Breast epithelium (tissue), 4 donors: Measurements from ENCODE around the gene ISYNA1. TPM values are rescaled to one million over a fixed set of nuclear protein-coding genes. Genes with fewer than 3 reads are reported as not detected.

ENCODE experiments used
- DNase-seq, 2 donors: peaks; one replicate each; pipeline ENCODE4 v3.0.0-alpha.2; 2019; ENCODE audit warnings: low spot score in 2 of 2
- H3K27ac ChIP-seq, 2 donors: fragments of 200-600 bp; sonication (generic) in 1 of 2; one replicate each; pipeline ENCODE4 v1.5.1; 2016 to 2019; ENCODE audit warnings: mild to moderate bottlenecking in 1 of 2
- H3K27me3 ChIP-seq, 2 donors: fragments of 200-600 bp; sonication (generic) in 1 of 2; one replicate each; pipeline versions ENCODE4 v1.5.1 to v1.6.0; 2017 to 2019; ENCODE audit warnings: control low read depth in 1 of 2, mild to moderate bottlenecking in 1 of 2
- H3K36me3 ChIP-seq: fragments of 200-600 bp; one replicate; pipeline ENCODE4 v1.5.1; 2019
- H3K4me1 ChIP-seq, 2 donors: fragments of 200-600 bp; sonication (generic); one replicate each; pipeline ENCODE4 v1.5.1; 2016 to 2019; ENCODE audit warnings: control low read depth in 1 of 2
- H3K4me3 ChIP-seq, 3 donors: fragments of 200-600 bp; sonication (generic); 1 replicate in 2 of 3; 2 replicates in 1 of 3; pipeline ENCODE4 v1.5.1; 2016 to 2019; ENCODE audit warnings: mild to moderate bottlenecking in 3 of 3, moderate library complexity in 2 of 3
- H3K9me3 ChIP-seq, 2 donors: fragments of 200-600 bp; sonication (generic) in 1 of 2; one replicate each; pipeline ENCODE4 v1.5.1; 2016 to 2019; ENCODE audit warnings: control low read depth in 1 of 2
- POLR2A ChIP-seq: fragments of 450-650 bp; IDR thresholded peaks from one replicate; pipeline ENCODE4 v1.6.1; 2016; ENCODE audit warnings: antibody characterized with exemption, mild to moderate bottlenecking, moderate library complexity
- POLR2AphosphoS5 ChIP-seq, 3 donors: sonication (generic); formaldehyde crosslinking; IDR thresholded peaks; one replicate each; pipeline ENCODE4 v1.6.1; 2017; ENCODE audit warnings: antibody characterized with exemption in 3 of 3
- intact Hi-C: fragments of 100-400 bp; cut with DNase I; formaldehyde crosslinking; loops from one replicate; pipeline ENCODE4 v1.15.1; 2023; ENCODE audit warnings: low total_unique reads
- total RNA-seq, 3 donors: library from RNA; depleted of rRNA; stranded (reverse); fragments of >200 nt; gene quantifications; one replicate each; pipeline ENCODE4 v1.1.0, GENCODE V29; 2016
- TF ChIP-seq, protein P1 (sequence below), 3 donors: fragments of 450-650 bp; IDR thresholded peaks; one replicate each; pipeline ENCODE4 v1.5.1; 2016 to 2017; ENCODE audit warnings: antibody characterized with exemption in 3 of 3, mild to moderate bottlenecking in 3 of 3, moderate library complexity in 3 of 3

The ISYNA1 gene
- total RNA-seq, 3 donors from 2014 or later, result 7.4 to 42.9 (median 40.2) TPM

DNA sequence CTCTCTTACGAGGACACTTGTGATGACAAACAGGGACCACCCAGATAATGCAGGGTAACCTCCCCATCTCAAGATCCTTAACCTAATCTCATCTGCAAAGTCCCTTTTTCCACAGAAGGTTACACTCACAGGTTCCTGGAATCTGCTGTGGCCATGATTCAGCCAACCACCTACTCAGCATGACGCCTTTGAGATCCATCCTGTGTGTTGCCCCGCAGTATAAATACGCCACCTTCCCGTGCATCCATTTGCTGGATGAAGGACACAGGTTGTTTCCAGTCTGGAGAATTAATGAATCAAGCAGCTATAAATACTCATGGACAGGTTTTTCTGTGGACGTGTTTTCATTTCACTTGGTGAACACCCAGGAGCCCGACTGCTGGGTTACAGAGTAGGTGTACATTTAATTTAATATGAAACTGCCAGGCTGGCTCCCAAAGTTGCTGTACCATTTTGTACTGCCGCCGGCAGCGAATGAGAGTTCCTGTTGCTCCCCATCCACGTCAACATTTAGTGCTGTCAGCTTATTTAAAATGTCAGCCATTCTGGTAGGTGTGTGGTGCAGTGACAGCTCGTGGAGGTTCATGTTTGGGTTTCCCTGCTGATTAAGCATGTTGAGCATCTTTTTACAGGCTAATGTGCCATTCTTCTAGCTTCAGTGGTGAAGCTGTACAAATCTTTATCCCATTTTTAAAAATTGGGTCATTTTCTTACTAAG is 43.7 kb upstream of the ISYNA1 start:
- H3K4me3 ChIP-seq, result no peak overlapping the region
- no peaks in the 10 kb centered on the region for H3K9me3 ChIP-seq
- peaks cover 40 to 43% of the 10 kb centered on the region in 2 donors for H3K4me1 ChIP-seq
- no peaks in the 10 kb centered on the region for H3K36me3 ChIP-seq
- TF ChIP-seq, protein P1, sequence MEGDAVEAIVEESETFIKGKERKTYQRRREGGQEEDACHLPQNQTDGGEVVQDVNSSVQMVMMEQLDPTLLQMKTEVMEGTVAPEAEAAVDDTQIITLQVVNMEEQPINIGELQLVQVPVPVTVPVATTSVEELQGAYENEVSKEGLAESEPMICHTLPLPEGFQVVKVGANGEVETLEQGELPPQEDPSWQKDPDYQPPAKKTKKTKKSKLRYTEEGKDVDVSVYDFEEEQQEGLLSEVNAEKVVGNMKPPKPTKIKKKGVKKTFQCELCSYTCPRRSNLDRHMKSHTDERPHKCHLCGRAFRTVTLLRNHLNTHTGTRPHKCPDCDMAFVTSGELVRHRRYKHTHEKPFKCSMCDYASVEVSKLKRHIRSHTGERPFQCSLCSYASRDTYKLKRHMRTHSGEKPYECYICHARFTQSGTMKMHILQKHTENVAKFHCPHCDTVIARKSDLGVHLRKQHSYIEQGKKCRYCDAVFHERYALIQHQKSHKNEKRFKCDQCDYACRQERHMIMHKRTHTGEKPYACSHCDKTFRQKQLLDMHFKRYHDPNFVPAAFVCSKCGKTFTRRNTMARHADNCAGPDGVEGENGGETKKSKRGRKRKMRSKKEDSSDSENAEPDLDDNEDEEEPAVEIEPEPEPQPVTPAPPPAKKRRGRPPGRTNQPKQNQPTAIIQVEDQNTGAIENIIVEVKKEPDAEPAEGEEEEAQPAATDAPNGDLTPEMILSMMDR (IDR thresholded peaks at IDR 0.05), result no peak
- TF ChIP-seq POLR2AphosphoS5 (IDR thresholded peaks at IDR 0.05), result no peak
- DNase-seq, result no peak
- intact Hi-C loops, result no loop called here
- peak overlapping the region; percentile 83 to 98 for H3K27ac ChIP-seq
- no peaks in the 10 kb centered on the region for H3K27me3 ChIP-seq

DNA sequence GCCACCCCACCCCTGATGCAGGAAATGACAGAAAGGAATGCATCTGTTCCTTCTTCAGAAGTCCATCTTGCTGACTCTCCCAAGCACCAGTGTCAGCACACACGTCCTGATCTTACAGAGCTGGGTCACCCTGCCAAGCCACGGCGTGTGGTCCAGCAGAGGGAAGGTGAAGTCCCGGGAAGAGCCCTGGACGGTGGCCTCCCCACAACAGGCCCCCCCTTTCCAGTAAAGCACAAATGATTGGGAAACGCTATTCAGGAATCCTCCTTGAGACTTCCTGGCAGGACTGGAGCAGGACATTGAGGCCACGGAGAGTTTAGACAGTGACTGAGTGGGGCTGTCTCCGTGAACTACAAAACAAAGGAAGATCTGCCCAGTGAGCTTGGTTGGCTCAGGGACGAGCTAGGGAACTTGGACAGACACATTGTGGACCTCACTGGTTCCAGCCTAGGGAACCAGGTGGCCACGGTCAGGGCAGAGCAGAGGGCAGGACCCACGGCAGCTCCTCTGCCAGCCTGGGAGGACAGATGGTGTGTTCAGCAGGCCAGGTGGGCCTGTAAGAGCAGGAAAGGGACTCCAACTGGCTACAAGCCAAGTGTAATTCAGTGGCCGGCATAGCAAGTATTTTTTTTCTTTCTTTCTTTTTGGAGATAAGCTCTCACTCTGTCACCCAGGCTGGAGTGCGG is 42.2 kb upstream of the ISYNA1 start:
- intact Hi-C loops, result no loop called here
- H3K36me3 ChIP-seq, result no peaks in the 10 kb centered on the region
- H3K4me3 ChIP-seq, result peak overlapping the region in 1 of 3 donors; percentile 50
- no peaks in the 10 kb centered on the region for H3K27me3 ChIP-seq
- no peaks in the 10 kb centered on the region for H3K9me3 ChIP-seq
- TF ChIP-seq POLR2A (no peak), POLR2AphosphoS5 (IDR thresholded peaks at IDR 0.05) (peak; percentile 72 to 100 (median 97))
- peaks cover 34% of the 10 kb centered on the region in 2 donors for H3K4me1 ChIP-seq
- peak overlapping the region; percentile 83 to 98 for H3K27ac ChIP-seq
- DNase-seq, result peak in 1 of 2 donors; percentile 71

DNA sequence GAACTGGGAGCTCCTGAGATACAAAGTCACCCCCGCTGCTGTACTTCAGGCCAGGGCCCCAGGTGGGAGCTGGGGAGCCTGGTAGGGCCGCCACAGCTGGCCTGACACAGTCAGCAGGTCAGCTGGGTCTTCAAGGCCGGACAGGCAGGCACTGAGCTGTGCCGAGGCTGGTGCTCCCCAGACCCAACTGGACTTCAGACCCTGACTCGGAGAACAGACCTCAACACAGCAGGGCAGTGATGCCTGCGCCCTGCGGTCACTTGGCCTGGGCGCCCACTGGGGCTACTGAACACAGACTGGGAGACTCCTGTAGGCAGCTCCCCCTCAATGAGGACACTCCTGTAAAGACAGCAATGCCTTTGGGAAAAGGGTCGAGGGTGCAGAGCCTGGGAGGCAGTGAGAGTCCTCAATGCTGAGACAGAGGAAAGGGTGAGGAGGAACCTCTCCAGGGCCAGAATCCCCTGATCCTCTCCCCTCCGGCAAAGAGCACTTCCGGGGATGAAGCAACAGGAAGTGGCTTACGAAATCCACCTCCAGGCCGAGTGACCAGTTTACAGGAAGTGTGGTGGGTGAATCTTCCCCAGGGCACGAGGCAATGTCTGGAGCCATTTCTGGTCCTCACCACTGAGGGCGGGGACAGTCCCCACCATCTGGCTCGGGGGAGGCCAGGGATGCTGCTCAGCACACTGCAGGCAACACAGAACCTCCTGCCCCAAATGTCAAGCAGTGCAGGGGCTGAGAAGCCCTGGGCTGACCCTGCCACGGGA is 40.8 kb upstream of the ISYNA1 start:
- H3K4me3 ChIP-seq, result peak overlapping the region in 1 of 3 donors; percentile 35
- no peaks in the 10 kb centered on the region for H3K36me3 ChIP-seq
- peak in 1 of 2 donors; percentile 64 for DNase-seq
- peak; percentile 86 to 100 (median 91) for TF ChIP-seq POLR2AphosphoS5 (IDR thresholded peaks at IDR 0.05)
- TF ChIP-seq, protein P1 (IDR thresholded peaks at IDR 0.05), result no peak
- peak; percentile 16 for TF ChIP-seq POLR2A
- intact Hi-C loops, result no loop called here
- H3K9me3 ChIP-seq, result no peaks in the 10 kb centered on the region
- H3K27me3 ChIP-seq, result no peaks in the 10 kb centered on the region
- peaks cover 32% of the 10 kb centered on the region in 2 donors for H3K4me1 ChIP-seq
- peak overlapping the region; percentile 83 to 98 for H3K27ac ChIP-seq

DNA sequence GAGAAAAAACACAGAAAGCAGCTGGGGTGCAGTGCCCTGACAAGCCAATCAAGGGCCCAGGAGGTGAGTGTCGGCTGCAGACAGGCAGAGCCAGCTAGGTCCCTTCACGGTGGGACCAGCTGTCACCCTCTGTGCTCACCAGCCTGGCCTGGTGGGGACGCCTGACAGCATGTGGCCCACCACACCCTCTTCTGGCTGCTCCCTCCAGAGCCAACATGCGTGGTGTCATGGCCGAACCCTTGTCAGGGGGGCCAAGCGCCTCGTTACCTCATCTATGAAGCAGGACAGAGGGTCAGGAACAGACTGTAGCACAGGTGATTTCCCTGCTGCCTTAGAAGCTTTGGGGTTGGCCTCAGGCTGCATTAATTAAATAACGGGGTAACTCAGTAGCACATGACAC is 40.0 kb upstream of the ISYNA1 start:
- H3K4me1 ChIP-seq, result peaks cover 24 to 32% of the 10 kb centered on the region in 2 donors
- H3K27me3 ChIP-seq, result no peaks in the 10 kb centered on the region
- DNase-seq, result no peak
- H3K4me3 ChIP-seq, result no peak overlapping the region
- H3K9me3 ChIP-seq, result no peaks in the 10 kb centered on the region
- peak overlapping the region; percentile 83 to 98 for H3K27ac ChIP-seq
- no peaks in the 10 kb centered on the region for H3K36me3 ChIP-seq
- intact Hi-C loops, result no loop called here
- no peak for TF ChIP-seq POLR2A
- no peak for TF ChIP-seq POLR2AphosphoS5 (IDR thresholded peaks at IDR 0.05)
- TF ChIP-seq, protein P1 (IDR thresholded peaks at IDR 0.05), result no peak

DNA sequence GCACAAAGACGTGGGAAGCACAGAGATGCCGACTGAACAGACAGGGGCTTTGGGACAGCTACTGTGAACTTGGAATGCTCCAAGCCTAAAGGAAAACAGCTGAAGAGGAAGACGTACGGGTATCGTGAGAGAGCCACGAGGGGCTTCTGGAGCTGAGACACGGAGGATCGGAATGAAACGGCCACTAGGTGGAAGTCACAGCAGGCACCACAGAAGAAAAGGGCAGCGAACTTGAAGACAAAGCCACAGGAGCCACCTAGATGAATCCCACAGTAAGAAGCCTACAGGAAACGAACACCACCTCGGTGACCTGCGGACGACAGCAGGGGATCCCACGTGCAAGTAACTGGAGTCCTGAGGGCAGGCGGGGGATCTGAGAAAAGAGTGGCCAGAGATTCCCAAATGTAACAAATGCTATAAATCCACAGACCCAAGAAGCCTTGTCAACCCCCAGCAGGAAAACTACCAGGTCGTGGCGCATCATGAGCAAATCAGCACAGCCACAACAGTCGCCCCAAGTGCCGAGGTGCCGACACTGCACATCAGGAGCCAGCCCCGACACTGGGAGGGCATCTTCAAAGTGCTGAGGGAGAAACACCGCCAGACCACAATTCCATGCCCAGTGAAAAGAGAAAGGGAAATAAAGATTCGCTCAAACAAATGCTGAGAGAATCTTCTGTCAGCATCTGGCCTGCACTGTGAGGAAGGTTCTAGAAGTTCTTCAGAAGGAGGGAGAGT is 39.3 kb upstream of the ISYNA1 start:
- no peak for DNase-seq
- no peak for TF ChIP-seq POLR2AphosphoS5 (IDR thresholded peaks at IDR 0.05)
- no peak for TF ChIP-seq POLR2A
- TF ChIP-seq, protein P1 (IDR thresholded peaks at IDR 0.05), result no peak
- peaks cover 21 to 32% of the 10 kb centered on the region in 2 donors for H3K4me1 ChIP-seq
- no peaks in the 10 kb centered on the region for H3K9me3 ChIP-seq
- peak overlapping the region; percentile 10 to 98 for H3K27ac ChIP-seq
- intact Hi-C loops, result no loop called here
- H3K27me3 ChIP-seq, result no peaks in the 10 kb centered on the region
- H3K4me3 ChIP-seq, result no peak overlapping the region
- H3K36me3 ChIP-seq, result no peaks in the 10 kb centered on the region
